SH-SY5Y (cell line): ENCODE results near the gene ANO7.

Source experiments
- GATA2 ChIP-seq: IDR thresholded peaks from 2 replicates; pipeline ENCODE4 v1.6.1; 2011; ENCODE audit warnings: mild to moderate bottlenecking, low read depth, low read length
- GATA3 ChIP-seq: IDR thresholded peaks from 2 replicates; pipeline ENCODE4 v1.6.1; 2011; ENCODE audit warnings: low read depth, mild to moderate bottlenecking, low read length, moderate library complexity

DNA sequence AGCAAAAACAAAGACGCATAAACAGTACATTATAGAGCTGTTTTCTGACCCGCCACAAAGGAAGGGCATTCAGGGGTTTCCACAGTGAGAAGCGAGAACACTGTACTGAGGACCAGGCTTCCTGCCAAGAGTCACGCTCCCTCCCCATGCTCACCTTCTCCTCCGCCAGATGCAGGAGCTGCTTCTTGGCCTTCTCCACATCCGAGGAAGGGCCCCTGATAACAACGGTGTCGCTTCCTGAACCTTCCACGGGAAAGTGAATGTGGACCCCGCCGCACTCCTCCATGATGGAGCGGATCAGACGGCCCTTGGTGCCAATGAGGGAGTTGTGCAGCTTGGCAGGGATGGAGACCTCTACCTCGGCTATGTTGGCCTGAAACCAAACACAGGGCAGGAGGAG, 53.8 kb downstream of the ANO7 start:
- TF ChIP-seq GATA3 (no peak), GATA2 (no peak)
